H9 (cell line): ENCODE measurements around the gene KRTAP10-9. TPM values are rescaled to one million over a fixed set of nuclear protein-coding genes. Genes with fewer than 3 reads are reported as not detected.
"Not testable (repeated sequence)": the region's sequence is repeated elsewhere in the genome, so short reads cannot be mapped to it uniquely, and the experiment has no call there.

Experiments used
- DNase-seq: peaks from one replicate; pipeline ENCODE4 v3.0.0-alpha.2; 2017
- H2AFZ ChIP-seq: one replicate; pipeline ENCODE4 v1.6.1; 2013; ENCODE audit warnings: mild to moderate bottlenecking, low read length, control low read depth, moderate library complexity
- H2AK5ac ChIP-seq: 2 replicates; pipeline ENCODE4 v1.6.1; 2013; ENCODE audit warnings: low read length, control low read depth, mixed read lengths; ENCODE audit not compliant: insufficient read length
- H2BK120ac ChIP-seq: one replicate; pipeline ENCODE4 v1.6.1; 2013; ENCODE audit warnings: low read depth, mild to moderate bottlenecking, low read length, control low read depth, inconsistent platforms; ENCODE audit not compliant: poor library complexity, severe bottlenecking
- H2BK12ac ChIP-seq: 2 replicates; pipeline ENCODE4 v1.6.1; 2013; ENCODE audit warnings: low read length, control low read depth, mixed read lengths, low read depth; ENCODE audit not compliant: insufficient read length
- H2BK15ac ChIP-seq: 2 replicates; pipeline ENCODE4 v1.6.1; 2013; ENCODE audit warnings: low read depth, low read length, control low read depth
- H2BK20ac ChIP-seq: one replicate; pipeline ENCODE4 v1.6.1; 2013; ENCODE audit warnings: low read depth, mild to moderate bottlenecking, low read length, control low read depth, inconsistent platforms; ENCODE audit not compliant: poor library complexity, severe bottlenecking
- H2BK5ac ChIP-seq: 2 replicates; pipeline ENCODE4 v1.6.1; 2013; ENCODE audit warnings: low read length, control low read depth, mixed read lengths; ENCODE audit not compliant: insufficient read length
- H3K14ac ChIP-seq: 2 replicates; pipeline ENCODE4 v1.6.1; 2013; ENCODE audit warnings: low read length, control low read depth; ENCODE audit not compliant: insufficient read depth
- H3K18ac ChIP-seq: 2 replicates; pipeline ENCODE4 v1.6.1; 2013; ENCODE audit warnings: low read depth, mild to moderate bottlenecking, mixed read lengths, low read length, control low read depth; ENCODE audit not compliant: insufficient read length
- H3K23ac ChIP-seq: 2 replicates; pipeline ENCODE4 v1.6.1; 2013; ENCODE audit warnings: low read length, control low read depth, mixed read lengths, low read depth; ENCODE audit not compliant: insufficient read length
- H3K23me2 ChIP-seq: 2 replicates; pipeline ENCODE4 v1.6.1; 2013; ENCODE audit warnings: low read depth, mild to moderate bottlenecking, mixed read lengths, low read length, control low read depth; ENCODE audit not compliant: insufficient read length, poor library complexity, severe bottlenecking
- H3K27ac ChIP-seq: 2 replicates; pipeline ENCODE4 v1.5.1; 2013; ENCODE audit warnings: low read length, control low read depth, mixed read lengths, low read depth; ENCODE audit not compliant: insufficient read length
- H3K27me3 ChIP-seq: 2 replicates; pipeline ENCODE4 v1.6.1; 2013; ENCODE audit warnings: low read length, control low read depth, inconsistent platforms; ENCODE audit not compliant: insufficient read depth
- H3K4ac ChIP-seq: 2 replicates; pipeline ENCODE4 v1.6.1; 2013; ENCODE audit warnings: low read depth, mild to moderate bottlenecking, control low read depth, inconsistent platforms, low read length, moderate library complexity
- H3K4me1 ChIP-seq: 2 replicates; pipeline ENCODE4 v1.6.1; 2013; ENCODE audit warnings: low read length, control low read depth, inconsistent platforms; ENCODE audit not compliant: insufficient read depth
- H3K4me2 ChIP-seq: 2 replicates; pipeline ENCODE4 v1.6.1; 2013; ENCODE audit warnings: low read length, control low read depth, mixed read lengths; ENCODE audit not compliant: insufficient read length, insufficient read depth
- H3K56ac ChIP-seq: 2 replicates; pipeline ENCODE4 v1.6.1; 2013; ENCODE audit warnings: low read depth, mild to moderate bottlenecking, mixed read lengths, low read length, control low read depth; ENCODE audit not compliant: insufficient read length
- H3K79me1 ChIP-seq: 2 replicates; pipeline ENCODE4 v1.6.1; 2013; ENCODE audit warnings: low read depth, mild to moderate bottlenecking, moderate library complexity, low read length, control low read depth, inconsistent platforms; ENCODE audit not compliant: insufficient read depth, poor library complexity, severe bottlenecking
- H3K79me2 ChIP-seq: 2 replicates; pipeline ENCODE4 v1.6.1; 2013; ENCODE audit warnings: low read length, control low read depth, inconsistent platforms; ENCODE audit not compliant: insufficient read depth
- H3K9ac ChIP-seq: 2 replicates; pipeline ENCODE4 v1.6.1; 2013; ENCODE audit warnings: low read length, control low read depth, mixed read lengths; ENCODE audit not compliant: insufficient read length; ENCODE audit errors: extremely low read depth
- H3K9me3 ChIP-seq: one replicate; pipeline ENCODE4 v1.6.1; 2013; ENCODE audit warnings: low read depth, low read length, inconsistent platforms; ENCODE audit not compliant: control insufficient read depth
- H3T11ph ChIP-seq: one replicate; pipeline ENCODE4 v1.6.1; 2013; ENCODE audit warnings: mild to moderate bottlenecking, low read length, control low read depth, inconsistent platforms
- H4K20me1 ChIP-seq: one replicate; pipeline ENCODE4 v1.6.1; 2013; ENCODE audit not compliant: control insufficient read depth, insufficient read length, insufficient read depth
- H4K5ac ChIP-seq: 2 replicates; pipeline ENCODE4 v1.6.1; 2013; ENCODE audit warnings: low read depth, mild to moderate bottlenecking, mixed read lengths, low read length, control low read depth; ENCODE audit not compliant: insufficient read length
- H4K8ac ChIP-seq: replicated peaks from 2 replicates; pipeline ENCODE4 v1.6.1; 2013; ENCODE audit warnings: low read length, control low read depth, mixed read lengths, low read depth; ENCODE audit not compliant: insufficient read length
- H4K91ac ChIP-seq: 2 replicates; pipeline ENCODE4 v1.6.1; 2013; ENCODE audit warnings: low read depth, mild to moderate bottlenecking, moderate library complexity, mixed read lengths, low read length, control low read depth; ENCODE audit not compliant: insufficient read length
- H3K27ac Mint-ChIP-seq, 3 experiments: 2 replicates in 2 of 3; 3 replicates in 1 of 3; pipeline ENCODE4 v1.8.0; 2020 to 2021; ENCODE audit warnings: mixed read lengths in 3 of 3, mild to moderate bottlenecking in 1 of 3, moderate library complexity in 1 of 3
- H3K27me3 Mint-ChIP-seq: 2 replicates; pipeline ENCODE4 v1.8.0; 2021; ENCODE audit warnings: low read depth, mild to moderate bottlenecking, moderate library complexity, mixed read lengths
- H3K36me3 Mint-ChIP-seq, 3 experiments: 2 replicates in 2 of 3; 3 replicates in 1 of 3; pipeline ENCODE4 v1.8.0; 2020 to 2021; ENCODE audit warnings: low read depth in 3 of 3, mixed read lengths in 3 of 3; ENCODE audit not compliant: insufficient read depth in 1 of 3
- H3K4me1 Mint-ChIP-seq, 2 experiments: 2 replicates each; pipeline ENCODE4 v1.8.0; 2020; ENCODE audit warnings: mixed read lengths in 2 of 2
- H3K4me3 Mint-ChIP-seq, 2 experiments: 2 replicates in 1 of 2; 3 replicates in 1 of 2; pipeline ENCODE4 v1.8.0; 2020 to 2021; ENCODE audit warnings: mild to moderate bottlenecking in 2 of 2, mixed read lengths in 2 of 2, moderate library complexity in 1 of 2
- H3K9me3 Mint-ChIP-seq, 2 experiments: 2 replicates in 1 of 2; 3 replicates in 1 of 2; pipeline ENCODE4 v1.8.0; 2020; ENCODE audit warnings: mild to moderate bottlenecking in 2 of 2, mixed read lengths in 2 of 2, moderate library complexity in 1 of 2
- WGBS: extraction: QIAGEN DNeasy Blood & Tissue Kit; methylation state at CpG from one replicate; pipeline ENCODE4 v1.1.7; 2013; ENCODE audit warnings: missing lambda C conversion rate, low lambda C conversion rate, mixed read lengths; ENCODE audit not compliant: insufficient read length; ENCODE audit errors: extremely low coverage; 5-methylcytosine and 5-hydroxymethylcytosine counted together
- total RNA-seq: library from RNA; stranded (reverse); gene quantifications from 2 replicates; pipeline ENCODE4 v1.2.1, GENCODE V29; 2021
- TF ChIP-seq, protein P1 (sequence below): fragments of 200-600 bp; sonication (generic); conservative IDR thresholded peaks from 3 replicates; pipeline ENCODE4 v1.8.0; 2021; ENCODE audit warnings: antibody characterized with exemption, mild to moderate bottlenecking

KRTAP10-9 gene
- total RNA-seq, 1 experiment from 2014 or later = not detected

DNA sequence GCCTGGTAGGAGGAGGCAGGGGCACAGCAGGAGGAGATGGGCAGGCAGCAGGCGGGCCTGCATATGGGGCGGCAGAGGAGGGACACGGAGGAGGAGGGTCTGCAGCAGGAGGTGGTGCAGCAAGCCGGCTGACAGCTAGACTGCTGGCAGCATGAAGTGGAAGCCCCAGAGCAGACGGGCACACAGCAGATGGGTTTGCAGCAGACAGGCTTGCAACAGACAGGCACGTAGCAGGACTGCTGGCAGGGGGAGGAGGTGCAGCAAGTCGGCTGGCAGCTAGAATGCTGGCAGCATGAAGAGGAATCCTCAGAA, 47.1 kb upstream of the KRTAP10-9 start:
- no peaks in the 10 kb centered on the region for H3K4me1 ChIP-seq
- WGBS = no CpG with 5 or more reads among the region's 7 CpGs
- H3T11ph ChIP-seq = no peak overlapping the region
- H2BK12ac ChIP-seq = no peak overlapping the region
- H4K5ac ChIP-seq = no peak overlapping the region
- DNase-seq = peak; percentile 23
- no peak overlapping the region for H3K56ac ChIP-seq
- H3K79me2 ChIP-seq = no peaks in the 10 kb centered on the region
- no peak overlapping the region for H2AK5ac ChIP-seq
- no peak overlapping the region for H4K8ac ChIP-seq
- no peaks in the 10 kb centered on the region for H3K23me2 ChIP-seq
- no peaks in the 10 kb centered on the region for H3K9me3 ChIP-seq
- H3K9ac ChIP-seq = no peak overlapping the region
- no peak overlapping the region for H2BK120ac ChIP-seq
- H2BK15ac ChIP-seq = no peak overlapping the region
- no peak overlapping the region for H3K4me2 ChIP-seq
- no peak overlapping the region for H2BK20ac ChIP-seq
- no peak overlapping the region for H3K27ac ChIP-seq
- peaks cover 0 to 28% (median 12%) of the 10 kb centered on the region in 3 experiments; a peak in 5 of 7 replicates for H3K36me3 Mint-ChIP-seq
- peaks cover 18 to 28% of the 10 kb centered on the region in 2 experiments for H3K9me3 Mint-ChIP-seq
- H2AFZ ChIP-seq = no peak overlapping the region
- no peak overlapping the region for H3K14ac ChIP-seq
- H3K4me1 Mint-ChIP-seq = peaks cover 14 to 29% of the 10 kb centered on the region in 2 experiments
- no peak overlapping the region for H3K4ac ChIP-seq
- H3K27me3 Mint-ChIP-seq = peaks cover 16% of the 10 kb centered on the region
- no peak overlapping the region for H3K23ac ChIP-seq
- TF ChIP-seq, protein P1, sequence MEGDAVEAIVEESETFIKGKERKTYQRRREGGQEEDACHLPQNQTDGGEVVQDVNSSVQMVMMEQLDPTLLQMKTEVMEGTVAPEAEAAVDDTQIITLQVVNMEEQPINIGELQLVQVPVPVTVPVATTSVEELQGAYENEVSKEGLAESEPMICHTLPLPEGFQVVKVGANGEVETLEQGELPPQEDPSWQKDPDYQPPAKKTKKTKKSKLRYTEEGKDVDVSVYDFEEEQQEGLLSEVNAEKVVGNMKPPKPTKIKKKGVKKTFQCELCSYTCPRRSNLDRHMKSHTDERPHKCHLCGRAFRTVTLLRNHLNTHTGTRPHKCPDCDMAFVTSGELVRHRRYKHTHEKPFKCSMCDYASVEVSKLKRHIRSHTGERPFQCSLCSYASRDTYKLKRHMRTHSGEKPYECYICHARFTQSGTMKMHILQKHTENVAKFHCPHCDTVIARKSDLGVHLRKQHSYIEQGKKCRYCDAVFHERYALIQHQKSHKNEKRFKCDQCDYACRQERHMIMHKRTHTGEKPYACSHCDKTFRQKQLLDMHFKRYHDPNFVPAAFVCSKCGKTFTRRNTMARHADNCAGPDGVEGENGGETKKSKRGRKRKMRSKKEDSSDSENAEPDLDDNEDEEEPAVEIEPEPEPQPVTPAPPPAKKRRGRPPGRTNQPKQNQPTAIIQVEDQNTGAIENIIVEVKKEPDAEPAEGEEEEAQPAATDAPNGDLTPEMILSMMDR = no peak
- H3K79me1 ChIP-seq = no peaks in the 10 kb centered on the region
- no peak overlapping the region for H3K27ac Mint-ChIP-seq
- no peak overlapping the region for H3K4me3 Mint-ChIP-seq
- no peak overlapping the region for H3K18ac ChIP-seq
- H4K20me1 ChIP-seq = no peaks in the 10 kb centered on the region
- H2BK5ac ChIP-seq = no peak overlapping the region
- no peaks in the 10 kb centered on the region for H3K27me3 ChIP-seq
- H4K91ac ChIP-seq = no peak overlapping the region

DNA sequence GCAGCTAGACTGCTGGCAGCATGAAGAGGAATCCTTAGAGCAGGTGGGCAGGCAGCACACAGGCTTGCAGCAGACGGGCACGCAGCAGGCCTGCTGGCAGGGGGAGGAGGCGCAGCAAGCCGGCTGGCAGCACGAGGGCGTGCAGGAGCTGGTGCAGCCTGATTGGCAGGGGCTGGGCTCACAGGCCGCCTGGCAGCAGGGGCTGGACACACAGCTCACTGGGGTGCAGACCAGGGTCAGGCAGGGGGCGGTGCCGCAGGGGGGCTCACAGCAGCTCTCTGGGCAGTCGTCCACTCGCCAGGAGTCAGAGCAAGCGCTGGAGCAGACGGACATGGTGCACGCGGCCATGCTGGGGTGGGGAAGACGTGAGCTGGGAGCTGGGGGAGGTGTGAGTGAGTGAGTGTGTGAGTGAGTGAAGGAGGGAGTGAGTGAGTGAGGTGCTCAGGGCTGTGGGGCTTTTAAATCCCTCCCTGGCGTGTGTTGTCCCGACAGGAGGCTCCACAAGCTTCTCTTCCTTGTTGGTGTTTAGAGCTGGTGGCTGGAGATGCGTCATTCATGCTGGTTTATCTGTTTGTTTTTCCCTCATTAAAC, 46.6 kb upstream of the KRTAP10-9 start, which contains the start of gene KRTAP10-5:
KRTAP10-5 (minus strand) TSS at position 374 of the 591 bp plus-strand sequence; CDS start at position 348, 26 bp downstream.
- H3K14ac ChIP-seq = 0 out of 2 replicates have a peak within 1 kb of the TSS, but pooled peaks have one; percentile 46
- peak; percentile 29 for DNase-seq
- not testable (repeated sequence) for H2BK20ac ChIP-seq, H3K23me2 ChIP-seq, H3K27ac Mint-ChIP-seq, H2BK120ac ChIP-seq, H2BK5ac ChIP-seq, H3T11ph ChIP-seq, H3K4me2 ChIP-seq, H4K8ac ChIP-seq, H2AFZ ChIP-seq, H2BK12ac ChIP-seq, H4K5ac ChIP-seq, H3K4ac ChIP-seq, H4K20me1 ChIP-seq, H3K9me3 ChIP-seq, H3K9ac ChIP-seq, H3K27ac ChIP-seq, H4K91ac ChIP-seq, H3K79me1 ChIP-seq, H2BK15ac ChIP-seq, H3K18ac ChIP-seq, H3K23ac ChIP-seq, H3K27me3 ChIP-seq, H2AK5ac ChIP-seq, H3K56ac ChIP-seq, H3K79me2 ChIP-seq, H3K4me1 ChIP-seq
- H3K4me1 Mint-ChIP-seq = peaks cover 13 to 25% of the 10 kb centered on the region in 2 experiments
- WGBS = no CpG with 5 or more reads among the region's 19 CpGs
- peak within 1 kb of the TSS in 1 of 2 experiments; percentile 16; a peak in 1 of 5 replicates for H3K4me3 Mint-ChIP-seq
- H3K27me3 Mint-ChIP-seq = peaks cover 14% of the 10 kb centered on the region
- H3K9me3 Mint-ChIP-seq = peaks cover 18 to 28% of the 10 kb centered on the region in 2 experiments
- H3K36me3 Mint-ChIP-seq = peaks cover 0 to 28% (median 12%) of the 10 kb centered on the region in 3 experiments; a peak in 5 of 7 replicates
